AML-193 (cell line): ENCODE results near the gene HMOX1.
"Not testable (repeated sequence)": the region's sequence is repeated elsewhere in the genome, so short reads cannot be mapped to it uniquely, and the experiment has no call there.

Experiments
- DNase-seq, 2 experiments: peaks; one replicate each; lab custom pipeline; 2025; lab: John Stamatoyannopoulos, UW

Gene HMOX1

DNA sequence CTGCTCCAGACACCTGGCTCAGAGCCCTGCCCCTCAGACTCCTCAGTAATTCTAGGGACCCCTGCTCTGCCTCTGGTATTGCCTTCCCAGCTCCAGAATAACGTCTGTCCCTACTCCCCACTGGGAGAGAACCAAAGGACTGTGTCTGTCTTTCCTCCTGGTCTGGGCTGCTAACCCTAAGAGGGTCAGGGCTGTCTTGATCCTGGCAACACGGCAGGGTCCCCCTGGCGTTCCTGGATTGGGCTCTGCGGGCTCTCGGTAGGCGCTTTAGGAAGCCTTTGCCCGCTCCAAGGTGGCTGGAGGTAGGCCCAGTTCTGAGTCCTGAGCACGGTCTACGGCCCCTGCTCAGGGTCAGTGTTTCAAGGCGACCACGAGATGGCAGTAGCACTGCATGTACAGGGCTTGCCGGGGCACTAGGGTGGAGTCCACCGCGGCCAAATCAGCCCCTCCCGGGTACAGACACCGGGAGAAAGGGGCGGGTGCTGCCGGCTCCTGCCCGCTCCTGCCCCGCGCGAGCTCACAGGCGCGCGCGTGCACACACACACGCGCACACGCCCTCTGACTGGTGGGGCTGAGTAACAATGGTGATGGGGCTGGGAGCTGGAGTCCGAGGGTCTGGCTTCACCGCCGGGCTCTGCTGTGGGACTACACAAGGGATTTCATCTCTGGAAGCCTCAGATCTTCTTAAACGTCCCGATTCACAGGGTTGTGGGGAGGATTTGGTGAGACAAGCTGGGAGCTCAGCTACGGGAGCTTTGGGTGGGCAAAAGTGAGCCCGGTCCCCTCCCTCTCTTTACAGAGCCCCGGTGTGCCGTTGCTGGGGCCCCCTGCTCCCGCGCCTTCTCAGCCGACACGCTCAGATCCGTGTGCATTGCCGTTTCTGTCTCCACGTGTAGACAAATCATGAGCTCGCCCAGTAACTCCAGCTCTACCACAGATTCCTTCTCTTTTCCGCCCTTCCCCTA, 30.1 kb upstream of the HMOX1 start:
- DNase-seq, result peak; percentile 74 to 81

DNA sequence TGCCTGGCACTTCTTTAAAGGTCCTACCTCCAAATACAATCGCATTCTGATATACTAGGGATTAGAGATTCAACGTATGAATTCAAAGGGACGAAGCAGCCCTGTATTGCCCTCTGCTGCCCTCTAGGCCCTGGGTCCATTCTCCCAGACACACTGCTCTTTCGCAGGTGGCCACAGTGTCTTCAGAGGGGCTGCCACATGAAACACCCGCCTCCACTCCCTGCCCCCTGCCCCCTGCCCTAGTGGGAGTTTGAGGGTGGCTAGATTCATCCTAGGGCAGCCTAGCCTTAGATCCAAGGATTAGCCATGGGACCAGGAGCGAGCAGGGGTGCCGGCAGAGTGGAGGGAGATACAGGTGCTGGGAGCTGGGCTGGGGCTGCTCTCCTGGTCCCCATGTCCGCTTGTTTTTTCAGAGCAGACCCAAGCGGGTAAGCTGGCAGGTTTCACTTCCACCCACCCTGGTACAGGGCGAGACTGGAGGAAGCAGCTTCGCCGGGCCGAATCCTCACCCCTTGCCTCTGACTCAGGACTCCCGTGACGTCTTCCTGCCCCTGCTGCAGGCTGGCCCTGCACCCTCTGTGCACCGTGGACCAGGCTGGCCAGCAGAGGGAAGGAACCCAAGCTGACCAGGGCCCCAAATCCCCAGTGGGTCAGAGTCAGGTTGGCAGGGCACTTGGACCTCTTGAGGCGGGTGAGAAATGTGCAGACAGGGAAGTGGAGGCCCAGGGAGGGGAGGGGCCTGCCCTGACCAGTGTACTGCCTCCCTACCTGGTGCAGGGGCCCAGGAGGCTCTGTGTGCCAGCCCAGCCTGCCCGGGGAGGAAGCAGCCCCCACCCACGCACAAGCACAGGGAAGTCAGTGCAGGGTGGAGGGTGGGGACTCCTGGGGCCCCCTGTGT, 28.4 kb upstream of the HMOX1 start:
- peak in 1 of 2 experiments; percentile 2 for DNase-seq

DNA sequence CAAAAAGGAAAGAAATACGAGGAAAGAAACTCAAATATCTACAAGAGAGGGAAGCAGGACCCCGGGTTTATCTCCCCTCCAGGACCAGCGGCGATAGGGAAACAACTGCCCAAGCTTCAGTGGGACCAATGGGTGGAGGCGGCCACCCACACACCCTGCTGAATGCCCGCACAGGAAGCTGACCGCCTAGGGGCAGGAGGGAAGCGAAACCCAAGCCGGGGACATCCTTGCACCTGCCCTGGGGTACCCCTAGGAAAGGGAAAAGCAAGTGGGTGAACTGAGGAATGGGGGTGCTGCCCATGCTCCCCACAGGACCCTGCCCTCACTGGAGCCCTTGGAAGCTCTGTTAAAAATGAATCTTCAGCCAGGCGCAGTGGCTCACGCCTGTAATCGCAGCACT, 27.6 kb upstream of the HMOX1 start:
- DNase-seq, result no peak

DNA sequence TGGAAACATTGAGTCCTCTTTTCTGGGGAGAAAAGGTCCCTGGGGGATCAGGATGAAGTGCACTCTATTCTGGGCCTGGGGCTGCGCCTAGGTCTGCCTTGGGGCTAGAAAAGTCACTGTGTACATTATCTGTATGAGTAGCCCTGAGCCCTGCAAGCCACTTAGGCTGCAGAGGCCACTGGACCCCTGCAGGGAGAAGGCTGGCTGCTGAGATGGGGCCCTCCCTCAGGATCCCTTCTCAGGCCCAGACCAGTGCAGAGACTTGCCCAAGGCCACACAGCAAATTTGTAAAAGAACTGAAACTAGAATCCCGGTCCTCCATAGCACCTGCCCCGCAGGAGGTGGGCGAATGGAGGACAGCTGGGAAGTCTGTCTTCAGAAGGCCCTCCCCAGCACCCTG, 26.8 kb upstream of the HMOX1 start:
- DNase-seq, result no peak

DNA sequence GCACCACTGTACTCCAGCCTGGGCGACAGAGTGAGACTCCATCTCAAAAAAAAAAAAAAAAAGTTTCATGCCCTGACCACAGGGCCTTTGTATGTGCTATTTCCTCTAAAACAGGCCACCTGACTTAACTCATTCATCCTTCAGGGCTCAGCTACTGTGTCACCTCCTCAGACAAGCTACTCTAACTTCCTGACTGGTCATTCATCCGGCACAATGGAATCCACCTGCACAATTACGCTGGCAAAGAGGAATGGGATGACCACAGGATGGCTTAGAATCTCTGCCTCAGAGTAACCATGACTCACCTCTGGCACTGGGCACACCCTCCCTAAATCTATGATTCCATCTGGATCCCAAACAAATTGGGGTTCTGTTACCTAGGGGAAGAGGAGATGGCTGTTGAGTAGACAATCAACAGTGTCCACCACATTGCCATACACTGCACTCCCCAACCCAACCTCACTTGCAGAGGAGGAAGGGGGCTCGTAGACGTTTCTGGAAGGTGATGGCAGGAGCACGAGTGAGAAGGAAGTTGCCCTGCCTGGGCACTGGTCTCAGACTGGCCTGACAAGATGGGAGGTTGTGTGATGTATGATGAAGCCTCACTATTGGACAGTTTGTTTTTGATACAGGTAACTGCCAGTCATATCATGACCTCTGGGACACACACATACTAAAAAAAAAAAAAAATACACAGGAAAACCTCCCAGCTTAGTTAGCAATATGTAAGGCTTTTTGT, 22.8 kb upstream of the HMOX1 start:
- no peak for DNase-seq

DNA sequence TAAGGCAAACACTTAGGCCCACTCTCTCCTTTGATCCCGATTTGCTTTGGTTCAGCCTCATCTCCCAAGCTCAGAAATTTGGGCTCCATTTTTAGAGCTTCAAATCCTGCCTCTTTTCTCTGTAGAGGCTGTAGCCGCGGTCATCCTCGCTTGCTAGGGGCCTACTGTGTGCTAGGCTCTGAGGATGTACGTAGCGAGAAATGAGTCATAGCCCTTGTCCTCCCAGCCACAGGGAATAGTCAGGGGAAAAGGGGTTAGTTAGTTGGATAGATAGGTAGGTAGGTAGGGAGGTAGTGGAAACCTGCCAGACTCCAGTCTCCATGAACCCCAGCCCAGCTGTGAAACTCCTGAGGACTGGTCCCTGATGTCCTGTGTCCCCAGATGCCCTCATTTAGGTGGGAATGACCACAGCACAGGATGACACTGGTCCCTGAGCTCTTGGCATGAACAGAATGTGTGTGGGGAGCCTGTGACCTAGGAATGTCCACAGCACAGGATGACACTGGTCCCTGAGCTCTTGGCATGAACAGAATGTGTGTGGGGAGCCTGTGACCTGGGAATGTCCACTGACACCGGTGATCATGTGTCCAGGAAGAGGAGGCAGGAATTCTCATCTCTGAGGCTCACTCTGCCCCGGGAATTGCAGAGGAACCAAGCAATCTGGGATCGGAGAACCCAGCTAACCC, 21.4 kb upstream of the HMOX1 start:
- DNase-seq, result no peak

DNA sequence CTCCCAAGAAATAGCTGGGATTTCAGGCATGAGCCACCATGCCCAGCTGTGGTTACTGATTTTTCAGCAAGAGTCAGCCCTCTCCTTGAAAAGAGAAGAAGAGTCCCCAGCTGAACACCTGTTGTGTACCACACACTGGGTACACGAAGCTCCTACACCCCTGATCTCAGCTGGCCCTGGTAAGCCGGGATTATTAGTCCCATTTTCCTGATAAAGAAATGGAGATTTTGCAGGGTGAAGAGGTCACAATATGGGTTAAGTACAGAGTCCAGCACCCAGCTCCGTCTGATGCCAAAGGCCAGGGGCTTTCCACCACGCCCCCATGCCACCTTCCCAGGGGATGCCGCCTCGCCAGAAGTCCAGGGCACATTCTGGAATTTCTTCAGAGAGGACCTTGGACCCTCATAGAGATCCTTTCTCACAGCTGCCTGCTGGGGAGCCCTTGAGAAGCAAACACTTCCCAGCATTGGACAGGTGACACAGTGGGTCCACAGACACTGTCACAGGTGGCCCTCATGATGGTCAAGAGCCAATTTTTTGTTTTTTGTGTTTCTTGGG, 19.8 kb upstream of the HMOX1 start:
- no peak for DNase-seq

DNA sequence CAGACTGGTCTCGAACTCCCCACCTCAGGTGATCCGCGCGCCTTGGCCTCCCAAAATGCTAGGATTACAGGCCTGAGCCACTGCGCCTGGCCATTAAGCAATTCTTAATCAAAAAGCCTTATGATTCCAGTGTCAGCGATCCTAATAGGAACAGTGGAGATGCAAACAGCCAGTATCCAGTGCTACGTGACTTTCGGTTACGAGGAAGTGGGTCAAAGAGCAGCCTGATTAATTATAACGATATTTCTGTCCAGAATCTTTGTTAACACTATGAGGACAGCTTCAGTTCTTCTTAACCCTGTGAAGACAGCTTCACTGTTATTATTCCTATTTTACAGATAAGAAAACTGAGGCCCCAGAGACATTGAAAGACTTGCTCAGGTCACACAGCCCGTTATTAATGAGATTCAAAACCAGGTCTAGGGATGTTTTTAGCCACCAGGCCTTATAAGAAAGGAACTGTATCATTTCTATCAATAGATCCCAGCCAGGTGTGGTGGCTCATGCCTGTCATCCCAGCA, 17.3 kb upstream of the HMOX1 start:
- no peak for DNase-seq

DNA sequence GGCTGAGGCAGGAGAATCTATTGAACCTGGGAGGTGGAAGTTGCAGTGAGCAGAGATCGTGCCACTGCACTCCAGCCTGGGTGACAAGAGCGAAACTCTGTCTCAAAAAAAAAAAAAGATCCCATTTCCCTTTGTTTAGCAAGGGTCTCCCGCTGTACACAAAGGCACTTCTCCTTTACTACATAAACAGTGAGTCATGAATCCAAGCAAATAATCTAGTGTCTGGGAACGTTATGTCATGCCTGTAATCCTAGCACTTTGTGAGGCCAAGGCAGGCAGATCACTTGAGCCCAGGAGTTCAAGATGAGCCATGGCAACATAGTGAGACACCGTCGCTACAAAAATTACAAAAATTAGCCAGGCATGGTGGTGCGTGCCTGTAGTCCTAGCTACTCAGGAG, 16.7 kb upstream of the HMOX1 start:
- DNase-seq, result not testable (repeated sequence)

DNA sequence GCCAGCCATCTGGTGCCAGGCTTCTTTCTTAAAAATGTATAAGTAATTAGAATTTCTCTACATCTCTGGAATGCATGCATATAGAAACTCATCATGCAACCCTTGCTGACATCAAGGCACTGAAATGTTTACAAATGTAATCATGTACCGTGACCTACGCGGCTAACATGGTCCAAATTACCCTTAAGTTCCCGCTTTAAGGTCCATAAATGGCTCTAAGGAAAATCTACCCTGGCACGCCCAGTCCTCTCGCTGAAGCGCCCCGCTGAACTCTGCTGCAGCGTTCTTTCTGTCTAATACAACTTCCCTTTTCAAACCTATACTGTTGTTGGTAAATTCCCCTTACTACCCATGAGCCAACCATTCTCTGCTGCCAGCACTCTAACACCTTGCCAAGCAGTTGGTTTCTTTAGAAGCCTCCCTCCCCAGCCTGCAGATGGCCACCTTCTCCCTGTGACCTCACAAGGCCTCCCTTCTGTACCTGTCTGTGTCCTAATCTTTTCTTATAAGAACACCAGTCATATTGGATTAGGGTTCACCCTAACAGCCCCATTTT, 13.5 kb upstream of the HMOX1 start:
- peak; percentile 72 to 84 for DNase-seq

DNA sequence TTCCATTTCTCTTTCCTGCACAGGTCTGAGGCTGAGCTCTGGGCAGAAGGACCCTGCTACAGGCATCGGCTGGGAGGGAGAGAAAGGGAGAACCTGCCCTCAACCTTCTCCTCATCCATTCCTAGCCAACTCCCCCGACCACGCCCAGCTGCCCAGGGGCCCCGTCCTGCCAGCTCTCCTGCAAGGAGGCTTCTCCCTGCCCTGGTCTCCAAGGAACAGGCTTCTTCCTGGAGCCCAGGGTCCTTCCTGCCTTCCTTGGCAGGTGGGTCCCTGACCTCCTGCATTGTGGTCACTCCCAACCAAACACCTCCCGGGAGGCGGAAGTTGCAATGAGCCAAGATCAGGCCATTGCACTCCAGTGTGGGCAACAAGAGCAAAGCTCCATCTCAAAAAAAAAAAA, 12.5 kb upstream of the HMOX1 start:
- no peak for DNase-seq

DNA sequence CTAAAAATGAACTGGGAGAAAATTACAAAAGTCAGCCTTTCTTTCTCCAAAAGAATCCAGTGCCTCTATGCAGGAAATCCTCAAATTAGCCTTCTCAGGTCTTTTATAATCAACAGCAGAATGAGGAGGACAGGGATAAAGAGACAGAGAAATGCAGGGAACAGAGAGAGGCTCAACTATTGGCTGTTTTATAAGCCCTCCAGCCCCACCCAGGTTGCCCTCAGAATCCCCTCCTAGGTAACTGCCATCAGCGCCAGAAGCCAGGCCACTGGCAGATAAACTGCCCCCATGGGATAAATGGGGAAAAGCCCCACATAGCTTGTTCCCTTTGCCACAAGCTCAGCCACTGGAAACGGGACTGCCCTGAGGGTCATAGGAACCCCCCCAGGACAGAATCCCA, 10.9 kb upstream of the HMOX1 start:
- no peak for DNase-seq

DNA sequence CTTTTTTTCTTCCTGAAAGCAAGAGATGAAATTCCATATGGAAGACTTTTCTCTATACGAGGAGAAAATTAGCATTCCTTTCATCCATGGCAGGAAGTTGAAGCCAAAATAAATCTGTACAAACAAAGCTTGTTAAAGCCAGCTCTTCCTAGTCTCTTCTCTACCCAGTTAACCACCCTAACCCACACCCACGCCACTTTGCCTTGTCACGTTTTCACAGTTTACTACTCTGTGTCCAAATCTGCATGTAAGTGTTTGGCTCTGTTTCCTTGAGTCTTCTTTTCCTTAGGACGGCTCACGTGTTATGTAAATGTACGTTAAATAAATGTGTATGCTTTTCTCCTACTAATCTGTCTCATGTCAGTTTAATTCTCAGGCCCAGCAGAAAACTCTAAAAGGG, 7.1 kb upstream of the HMOX1 start:
- DNase-seq, result no peak

DNA sequence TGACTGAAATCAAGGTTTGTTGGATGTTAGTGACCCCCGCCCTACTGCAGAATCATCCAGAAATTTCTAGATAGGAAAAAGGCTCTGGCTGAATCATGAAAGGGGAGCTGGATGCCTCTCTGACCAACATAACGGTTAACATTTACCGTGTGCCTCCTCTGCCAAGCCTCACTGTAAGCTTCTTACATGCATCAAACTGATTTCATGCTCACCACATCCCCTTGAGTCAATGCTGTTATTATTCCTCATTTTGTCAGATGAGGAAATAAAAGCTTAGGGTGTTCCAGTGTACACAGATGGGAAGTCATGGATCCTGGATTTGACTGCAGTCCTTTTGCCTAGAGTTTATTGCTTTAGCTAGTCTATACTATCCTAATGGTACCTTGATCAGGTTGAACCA, 5.9 kb upstream of the HMOX1 start:
- peak; percentile 77 to 80 for DNase-seq

DNA sequence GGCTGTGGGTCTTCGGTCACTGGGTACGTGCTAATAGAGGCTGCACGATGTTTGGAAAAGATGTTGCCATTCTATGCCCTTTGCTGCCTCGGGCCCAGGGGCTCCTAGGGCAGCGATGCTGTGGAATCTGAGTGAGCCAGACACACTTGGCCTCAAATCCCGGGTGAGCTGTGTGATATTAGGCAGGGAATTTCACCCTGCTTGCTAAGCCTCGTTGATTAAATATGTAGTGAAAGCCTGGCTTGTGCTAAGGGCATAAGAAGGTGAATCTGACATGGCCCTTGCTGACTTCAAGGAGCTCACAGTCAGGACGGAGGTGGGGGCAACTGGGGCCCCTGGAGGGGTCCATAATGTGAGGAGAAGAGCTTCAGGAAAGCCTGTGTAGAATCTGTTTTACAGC, 5.4 kb upstream of the HMOX1 start:
- DNase-seq, result no peak

DNA sequence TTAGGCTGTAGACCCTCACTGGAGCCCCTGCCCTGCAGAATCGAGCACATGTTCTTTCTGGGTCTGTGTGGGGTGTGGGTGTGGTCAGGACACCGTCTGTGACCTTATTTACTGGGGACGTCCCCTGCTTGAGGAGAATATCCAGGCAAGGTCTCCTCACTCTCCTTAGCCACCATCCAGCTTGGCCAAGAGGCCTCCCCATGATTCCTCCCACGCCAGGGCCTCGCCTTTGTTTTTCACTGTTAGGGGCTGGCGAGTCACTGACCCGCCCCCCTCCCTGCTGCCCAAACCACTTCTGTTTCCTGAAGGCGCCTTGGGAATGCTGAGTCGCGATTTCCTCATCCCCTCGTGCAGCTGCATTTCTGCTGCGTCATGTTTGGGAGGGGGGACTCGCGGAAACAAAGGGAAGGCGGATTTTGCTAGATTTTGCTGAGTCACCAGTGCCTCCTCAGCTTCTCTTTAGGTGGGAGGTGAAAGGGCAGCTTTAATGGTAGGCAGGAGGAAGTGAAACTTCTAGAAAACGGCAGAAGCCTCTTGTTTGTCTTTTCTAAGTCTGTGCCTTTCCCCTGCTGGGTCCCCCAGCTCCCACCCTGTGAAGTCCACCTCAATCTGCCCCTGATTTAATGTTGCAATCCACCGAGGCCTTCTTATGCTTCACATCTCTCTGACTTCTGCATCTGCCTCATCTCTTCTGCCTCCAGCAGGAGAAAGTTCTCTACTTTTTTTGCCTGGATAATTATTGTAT, 4.0 kb upstream of the HMOX1 start:
- peak; percentile 87 to 90 for DNase-seq

DNA sequence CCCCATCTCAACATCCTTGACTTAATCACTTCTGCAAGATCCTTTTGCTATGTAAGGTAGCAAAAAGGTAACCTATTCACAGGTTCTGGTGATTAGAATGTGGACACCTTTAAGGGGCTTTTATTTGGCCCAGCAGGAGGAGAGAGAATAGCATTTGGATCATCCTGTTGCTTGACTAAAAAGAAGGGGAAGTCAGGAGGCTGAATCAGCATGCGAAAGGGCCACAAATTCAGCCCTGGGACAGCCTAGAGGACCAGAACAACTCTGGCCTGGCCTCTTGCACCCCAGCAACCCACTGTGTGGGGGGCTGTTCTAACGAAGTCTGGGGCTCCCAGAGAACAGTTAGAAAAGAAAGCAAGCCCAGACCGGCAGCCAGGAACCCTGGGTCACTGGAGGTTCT, 3.2 kb upstream of the HMOX1 start:
- peak in 1 of 2 experiments; percentile 13 for DNase-seq

DNA sequence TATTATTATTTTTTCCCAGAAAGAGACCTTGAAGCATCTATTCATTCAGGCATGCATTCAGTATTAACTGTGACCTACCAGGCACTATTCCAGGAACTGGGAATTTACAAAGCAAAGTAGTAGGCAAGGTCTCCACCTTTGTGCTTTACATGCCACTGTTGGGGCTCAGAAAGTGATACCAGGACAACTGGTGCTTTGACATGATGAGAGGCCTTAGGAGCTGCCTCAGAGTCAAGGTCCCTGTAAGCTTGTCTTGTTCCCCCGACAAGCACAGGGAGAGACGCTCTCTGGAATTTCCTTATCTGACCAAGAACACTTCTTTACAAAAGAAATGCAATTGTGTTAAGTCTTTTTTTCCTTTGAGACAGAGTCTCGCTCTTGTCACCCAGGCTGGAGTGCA, 2.3 kb upstream of the HMOX1 start:
- no peak for DNase-seq

DNA sequence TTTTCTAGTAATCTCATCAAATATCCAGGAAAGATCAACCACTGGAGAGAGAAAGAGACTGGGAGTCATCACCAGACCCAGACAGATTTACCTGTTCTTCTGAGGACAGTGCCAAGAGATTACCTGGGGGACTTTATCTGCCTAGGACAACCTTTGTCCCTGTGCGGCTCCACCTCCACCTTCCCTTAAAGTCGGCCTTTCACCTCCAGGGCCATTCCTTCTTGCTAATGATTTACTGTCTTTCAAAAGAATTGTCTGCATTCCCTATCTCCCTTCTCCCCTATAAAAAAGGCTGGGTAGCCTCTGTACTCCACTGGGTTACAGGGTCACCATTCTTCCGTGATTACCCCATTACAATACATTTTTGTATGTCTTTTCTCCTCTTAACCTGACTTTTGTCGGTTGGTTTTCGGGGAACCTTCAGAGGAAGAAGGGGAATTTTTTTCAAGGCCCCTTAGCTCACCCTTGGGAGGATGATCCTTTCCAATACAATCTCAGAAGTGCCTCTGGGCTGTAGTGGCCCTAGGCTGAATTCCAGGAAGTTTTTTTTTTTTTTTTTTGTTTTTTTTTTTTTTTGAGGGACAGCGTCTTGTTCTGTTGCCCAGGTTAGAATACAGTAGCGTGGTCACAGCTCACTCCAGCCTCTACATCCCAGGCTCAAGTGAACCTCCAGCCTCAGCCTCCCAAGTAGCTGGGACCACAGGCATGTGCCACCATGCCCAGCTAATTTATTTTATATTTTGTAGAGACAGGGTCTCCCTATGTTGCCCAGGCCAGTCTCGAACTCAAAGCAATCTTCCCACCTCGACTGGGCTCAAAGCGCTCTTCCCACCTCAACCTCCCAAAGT, 1.5 kb upstream of the HMOX1 start:
- DNase-seq, result no peak
